A549 (cell line): ENCODE measurements around the gene BDH1.

Source experiments
- CBX2 ChIP-seq: fragments of 200-600 bp; sonication (generic); IDR thresholded peaks from 2 replicates; pipeline ENCODE4 v1.6.1; 2016; ENCODE audit warnings: low read depth, mild to moderate bottlenecking, borderline replicate concordance
- CHD2 ChIP-seq: fragments of 150-350 bp; IDR thresholded peaks from 2 replicates; pipeline ENCODE4 v1.6.1; 2014; ENCODE audit warnings: low read length; ENCODE audit not compliant: partially characterized antibody
- CTCF ChIP-seq: fragments of >200 bp; sonication (Bioruptor Twin); formaldehyde crosslinking; IDR thresholded peaks from 3 replicates; pipeline ENCODE4 v1.5.1; 2016
- ELK1 ChIP-seq: fragments of 150-350 bp; IDR thresholded peaks from 2 replicates; pipeline ENCODE4 v1.6.1; 2014; ENCODE audit warnings: low read depth, mild to moderate bottlenecking, low read length
- ESRRA ChIP-seq: fragments of 150-350 bp; IDR thresholded peaks from 2 replicates; pipeline ENCODE4 v1.6.1; 2014; ENCODE audit warnings: mild to moderate bottlenecking, low read length, borderline replicate concordance
- POLR2A ChIP-seq: IDR thresholded peaks from 2 replicates; pipeline ENCODE4 v1.6.1; 2012; ENCODE audit warnings: mild to moderate bottlenecking, low read length

- TF ChIP-seq ESRRA: no peak
- no peak for TF ChIP-seq ELK1
- TF ChIP-seq CBX2: no peak
- TF ChIP-seq CTCF: no peak
- no peak for TF ChIP-seq POLR2A
- TF ChIP-seq CHD2: no peak
These were observed 12.9 kb downstream of the BDH1 start for GRCh38 chr3:197542741-197543454.
